Thyroid gland (tissue), 4 donors: ENCODE results near the gene BRD4.

ENCODE experiments used
- CTCF ChIP-seq, 6 experiments: fragments of 200-600 bp in 3 of 6; fragments of 450-650 bp in 3 of 6; sonication (generic) in 3 of 6; IDR thresholded peaks; one replicate each; pipeline ENCODE4 v1.5.1; 2016 to 2019; ENCODE audit warnings: antibody characterized with exemption in 6 of 6, mild to moderate bottlenecking in 2 of 6, inconsistent platforms in 1 of 6, moderate library complexity in 1 of 6
- POLR2A ChIP-seq, 2 donors: fragments of 450-650 bp; IDR thresholded peaks; one replicate each; pipeline ENCODE4 v1.6.1; 2017; ENCODE audit warnings: antibody characterized with exemption in 2 of 2, mild to moderate bottlenecking in 2 of 2, moderate library complexity in 1 of 2

GRCh38 chr19:15234431-15235130 lies 97.8 kb downstream of the BRD4 start:
- TF ChIP-seq CTCF (IDR thresholded peaks at IDR 0.05) (no peak), POLR2A (IDR thresholded peaks at IDR 0.05) (no peak)
